SK-N-SH treated with all-trans-retinoic acid at 6 μM for 48 hours (cell line): ENCODE results near the gene DPP10.

ENCODE experiments used
- ARNTL ChIP-seq: fragments of 450-650 bp; formaldehyde crosslinking; IDR thresholded peaks from 2 replicates; pipeline ENCODE4 v1.5.0; 2020; ENCODE audit warnings: low read depth, mild to moderate bottlenecking, moderate library complexity, borderline replicate concordance
- BACH2 ChIP-seq: fragments of 250-450 bp; sonication (Bioruptor Pico); IDR thresholded peaks from 2 replicates; pipeline ENCODE4 v1.9.0; 2021; ENCODE audit warnings: mild to moderate bottlenecking, borderline replicate concordance
- ISL1 ChIP-seq: fragments of 250-450 bp; sonication (Bioruptor Pico); IDR thresholded peaks from 2 replicates; pipeline ENCODE4 v2.1.2; 2022; ENCODE audit warnings: mild to moderate bottlenecking, moderate library complexity
- OSR1 ChIP-seq: fragments of 250-450 bp; sonication (Bioruptor Pico); IDR thresholded peaks from 2 replicates; pipeline ENCODE4 v1.8.0; 2022; ENCODE audit warnings: moderate library complexity, mild to moderate bottlenecking, inconsistent platforms
- RARB ChIP-seq: fragments of 250-450 bp; sonication (Bioruptor Pico); IDR thresholded peaks from 2 replicates; pipeline ENCODE4 v1.8.0; 2021; ENCODE audit warnings: mild to moderate bottlenecking, moderate library complexity
- TCF4 ChIP-seq: fragments of 250-450 bp; sonication (Bioruptor Pico); IDR thresholded peaks from 2 replicates; pipeline ENCODE4 v1.8.0; 2021; ENCODE audit warnings: mild to moderate bottlenecking, moderate library complexity, borderline replicate concordance
- TOX ChIP-seq: fragments of 250-450 bp; sonication (Bioruptor Pico); IDR thresholded peaks from 2 replicates; pipeline ENCODE4 v1.8.0; 2021; ENCODE audit warnings: mild to moderate bottlenecking, moderate library complexity, borderline replicate concordance
- ZFP3 ChIP-seq: fragments of 250-450 bp; sonication (Bioruptor Pico); IDR thresholded peaks from 2 replicates; pipeline ENCODE4 v1.5.0; 2020; ENCODE audit warnings: mild to moderate bottlenecking, moderate library complexity
- ZNF565 ChIP-seq: fragments of 450-650 bp; formaldehyde crosslinking; conservative IDR thresholded peaks from 2 replicates; pipeline ENCODE4 v1.5.0; 2020; ENCODE audit warnings: low read depth, mild to moderate bottlenecking, moderate library complexity
- ZNF70 ChIP-seq: fragments of 450-650 bp; formaldehyde crosslinking; IDR thresholded peaks from 2 replicates; pipeline ENCODE4 v1.5.0; 2020; ENCODE audit warnings: mild to moderate bottlenecking, moderate library complexity
- ZNF8 ChIP-seq: fragments of 450-650 bp; formaldehyde crosslinking; IDR thresholded peaks from 2 replicates; pipeline ENCODE4 v1.5.0; 2020; ENCODE audit warnings: mild to moderate bottlenecking, moderate library complexity
- TF ChIP-seq, protein P1 (sequence below): fragments of 250-450 bp; sonication (Bioruptor Pico); IDR thresholded peaks from 2 replicates; pipeline ENCODE4 v1.8.0; 2020; ENCODE audit warnings: mild to moderate bottlenecking, moderate library complexity, borderline replicate concordance

- no peak for TF ChIP-seq ZFP3 (CRISPR knock-in tag)
- TF ChIP-seq, protein P1, sequence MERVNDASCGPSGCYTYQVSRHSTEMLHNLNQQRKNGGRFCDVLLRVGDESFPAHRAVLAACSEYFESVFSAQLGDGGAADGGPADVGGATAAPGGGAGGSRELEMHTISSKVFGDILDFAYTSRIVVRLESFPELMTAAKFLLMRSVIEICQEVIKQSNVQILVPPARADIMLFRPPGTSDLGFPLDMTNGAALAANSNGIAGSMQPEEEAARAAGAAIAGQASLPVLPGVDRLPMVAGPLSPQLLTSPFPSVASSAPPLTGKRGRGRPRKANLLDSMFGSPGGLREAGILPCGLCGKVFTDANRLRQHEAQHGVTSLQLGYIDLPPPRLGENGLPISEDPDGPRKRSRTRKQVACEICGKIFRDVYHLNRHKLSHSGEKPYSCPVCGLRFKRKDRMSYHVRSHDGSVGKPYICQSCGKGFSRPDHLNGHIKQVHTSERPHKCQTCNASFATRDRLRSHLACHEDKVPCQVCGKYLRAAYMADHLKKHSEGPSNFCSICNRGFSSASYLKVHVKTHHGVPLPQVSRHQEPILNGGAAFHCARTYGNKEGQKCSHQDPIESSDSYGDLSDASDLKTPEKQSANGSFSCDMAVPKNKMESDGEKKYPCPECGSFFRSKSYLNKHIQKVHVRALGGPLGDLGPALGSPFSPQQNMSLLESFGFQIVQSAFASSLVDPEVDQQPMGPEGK (CRISPR knock-in tag), result no peak
- no peak for TF ChIP-seq BACH2 (CRISPR knock-in tag)
- no peak for TF ChIP-seq TCF4 (CRISPR knock-in tag)
- TF ChIP-seq TOX (CRISPR knock-in tag), result no peak
- TF ChIP-seq ZNF565 (CRISPR knock-in tag), result no peak
- no peak for TF ChIP-seq ISL1 (CRISPR knock-in tag)
- TF ChIP-seq ZNF70 (CRISPR knock-in tag), result no peak
- no peak for TF ChIP-seq ARNTL (CRISPR knock-in tag)
- no peak for TF ChIP-seq RARB (CRISPR knock-in tag)
- TF ChIP-seq ZNF8 (CRISPR knock-in tag), result no peak
- TF ChIP-seq OSR1 (CRISPR knock-in tag), result no peak
Measured at GRCh38 chr2:115833196-115833595, 1390.8 kb downstream of the DPP10 start.
